Measurements from ENCODE around the gene NOS3.

- no peak for TF ChIP-seq POLR2AphosphoS5 (IDR thresholded peaks at IDR 0.05; ENCODE audit: low read depth, low read length)
- no peak for TF ChIP-seq REST (IDR thresholded peaks at IDR 0.05; ENCODE audit: insufficient read depth in 1 of 2, low read depth in 2 of 2, low read length in 2 of 2)
- no peak for TF ChIP-seq TAF1 (IDR thresholded peaks at IDR 0.05; ENCODE audit: borderline replicate concordance, insufficient read depth, low read length)
- TF ChIP-seq SIN3A (IDR thresholded peaks at IDR 0.05; ENCODE audit: borderline replicate concordance, insufficient read depth, low read length) = no peak
Measured at GRCh38 chr7:150953061-150953997, 37.5 kb upstream of the NOS3 start.

Data from PFSK-1 (cell line).